MCF 10A (cell line): ENCODE data around the gene ZNF91. TPM values are rescaled to one million over a fixed set of nuclear protein-coding genes. Genes with fewer than 3 reads are reported as not detected.

ENCODE experiments used
- Bru-seq: library from RNA; stranded (reverse); fragments of 400-500 nt; gene quantifications from one replicate; lab custom pipeline; 2021; lab: Mats Ljungman, UMichigan
- BruChase-seq, 2 experiments: library from RNA; stranded (reverse); fragments of 400-500 nt; gene quantifications; one replicate each; lab custom pipeline; 2021; lab: Mats Ljungman, UMichigan
- BruUV-seq: library from RNA; stranded (reverse); fragments of 400-500 nt; replicated peaks from 2 replicates; lab custom pipeline; 2021; lab: Mats Ljungman, UMichigan
- CTCF ChIA-PET: fragments of 300-600 bp; sonication (Branson Sonifier 250); formaldehyde crosslinking; extraction: SDS; loops from one replicate; lab custom pipeline; 2021; ENCODE audit warnings: antibody characterized with exemption, inconsistent platforms; lab: Yijun Ruan, JAX
- POLR2A ChIA-PET: fragments of 300-600, 350-650 bp; sonication (Branson Sonifier 250); formaldehyde crosslinking; extraction: SDS; loops from one replicate; lab custom pipeline; 2020; ENCODE audit warnings: antibody characterized with exemption, inconsistent platforms; lab: Yijun Ruan, JAX
- DNase-seq: peaks from one replicate; pipeline ENCODE4 v3.0.0-alpha.2; 2018; ENCODE audit not compliant: unreplicated experiment
- H3K27ac Mint-ChIP-seq: one replicate; pipeline ENCODE4 v1.8.0; 2022; ENCODE audit warnings: mild to moderate bottlenecking, low read depth, mixed read lengths; ENCODE audit not compliant: unreplicated experiment
- H3K27me3 Mint-ChIP-seq: one replicate; pipeline ENCODE4 v1.8.0; 2022; ENCODE audit warnings: mixed read lengths; ENCODE audit not compliant: insufficient read depth, unreplicated experiment
- H3K36me3 Mint-ChIP-seq: one replicate; pipeline ENCODE4 v1.8.0; 2022; ENCODE audit warnings: mild to moderate bottlenecking, moderate library complexity, mixed read lengths; ENCODE audit not compliant: insufficient read depth, unreplicated experiment
- H3K4me1 Mint-ChIP-seq: one replicate; pipeline ENCODE4 v1.8.0; 2022; ENCODE audit warnings: mixed read lengths; ENCODE audit not compliant: insufficient read depth, unreplicated experiment
- H3K4me3 Mint-ChIP-seq: one replicate; pipeline ENCODE4 v1.8.0; 2022; ENCODE audit warnings: mild to moderate bottlenecking, moderate library complexity, mixed read lengths; ENCODE audit not compliant: unreplicated experiment
- H3K9me3 Mint-ChIP-seq: one replicate; pipeline ENCODE4 v1.8.0; 2022; ENCODE audit warnings: mixed read lengths; ENCODE audit not compliant: unreplicated experiment
- intact Hi-C: fragments of 100-400 bp; cut with micrococcal nuclease; formaldehyde crosslinking; loops from 2 replicates; pipeline ENCODE4 v1.14.1; 2022
- long read RNA-seq: library from polyadenylated mRNA; stranded (forward); transcript quantifications from one replicate; pipeline ENCODE4 v2.0.0, GENCODE V29; 2022
- total RNA-seq: library from RNA; stranded (reverse); gene quantifications from 2 replicates; pipeline ENCODE4 v1.2.3, GENCODE V29; 2022
- TF ChIP-seq, protein P1 (sequence below): fragments of 200-600 bp; IDR thresholded peaks from one replicate; pipeline ENCODE4 v1.8.0; 2022; ENCODE audit warnings: antibody characterized with exemption, mild to moderate bottlenecking; ENCODE audit not compliant: unreplicated experiment

Gene ZNF91
- total RNA-seq = 15.8 and 23.4 TPM in 2 replicates
- percentile 92 among the genes with signal in this experiment for Bru-seq, nascent RNA
- BruChase-seq, experiment 1, labeled RNA remaining after a 6-hour chase = percentile 88 among the genes with signal in this experiment
- percentile 95 among the genes with signal in this experiment for BruChase-seq, experiment 2, labeled RNA remaining after a 2-hour chase
- long read RNA-seq, full-length matches to known transcripts = 3 of 7 reads
- long read RNA-seq, partial matches to known transcripts = 1 of 7 reads
- long read RNA-seq, other reads (novel, unspliced or antisense) = 3 of 7 reads

- TF ChIP-seq, protein P1, sequence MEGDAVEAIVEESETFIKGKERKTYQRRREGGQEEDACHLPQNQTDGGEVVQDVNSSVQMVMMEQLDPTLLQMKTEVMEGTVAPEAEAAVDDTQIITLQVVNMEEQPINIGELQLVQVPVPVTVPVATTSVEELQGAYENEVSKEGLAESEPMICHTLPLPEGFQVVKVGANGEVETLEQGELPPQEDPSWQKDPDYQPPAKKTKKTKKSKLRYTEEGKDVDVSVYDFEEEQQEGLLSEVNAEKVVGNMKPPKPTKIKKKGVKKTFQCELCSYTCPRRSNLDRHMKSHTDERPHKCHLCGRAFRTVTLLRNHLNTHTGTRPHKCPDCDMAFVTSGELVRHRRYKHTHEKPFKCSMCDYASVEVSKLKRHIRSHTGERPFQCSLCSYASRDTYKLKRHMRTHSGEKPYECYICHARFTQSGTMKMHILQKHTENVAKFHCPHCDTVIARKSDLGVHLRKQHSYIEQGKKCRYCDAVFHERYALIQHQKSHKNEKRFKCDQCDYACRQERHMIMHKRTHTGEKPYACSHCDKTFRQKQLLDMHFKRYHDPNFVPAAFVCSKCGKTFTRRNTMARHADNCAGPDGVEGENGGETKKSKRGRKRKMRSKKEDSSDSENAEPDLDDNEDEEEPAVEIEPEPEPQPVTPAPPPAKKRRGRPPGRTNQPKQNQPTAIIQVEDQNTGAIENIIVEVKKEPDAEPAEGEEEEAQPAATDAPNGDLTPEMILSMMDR = no peak
- no peaks in the 10 kb centered on the region for H3K27me3 Mint-ChIP-seq
- DNase-seq = peak; percentile 99
- H3K4me1 Mint-ChIP-seq = peaks cover 7% of the 10 kb centered on the region
- TSS peak; percentile 49 for BruUV-seq
- H3K36me3 Mint-ChIP-seq = peaks cover 36% of the 10 kb centered on the region
- H3K9me3 Mint-ChIP-seq = peaks cover 18% of the 10 kb centered on the region
- ChIA-PET CTCF (interaction anchor here (0.5 to 1.2 kb wide), 2 partner anchors 152 to 300 kb away, joined by 3 read pairs; no protein-coding TSS in a partner anchor), POLR2A (interaction anchor here (0.6 to 2.8 kb wide), 17 partner anchors 9 to 1889 kb away, joined by 3 to 24 read pairs (median 4); partner anchors contain the start of gene ZNF675)
- peak within 1 kb of the TSS; percentile 93 for H3K4me3 Mint-ChIP-seq
- H3K27ac Mint-ChIP-seq = peak within 1 kb of the TSS; percentile 98
- intact Hi-C loops = loop anchor here (2.0 to 10.0 kb wide), 3 partner anchors 120 to 292 kb away; partner anchors contain the start of genes ZNF675 and ZNF724
Observed at GRCh38 chr19:23395041-23395721, at the start of gene ZNF91. Gene ZNF91 (minus strand): TSS chr19:23395471. CDS start chr19:23395354, 117 bp downstream.

DNA sequence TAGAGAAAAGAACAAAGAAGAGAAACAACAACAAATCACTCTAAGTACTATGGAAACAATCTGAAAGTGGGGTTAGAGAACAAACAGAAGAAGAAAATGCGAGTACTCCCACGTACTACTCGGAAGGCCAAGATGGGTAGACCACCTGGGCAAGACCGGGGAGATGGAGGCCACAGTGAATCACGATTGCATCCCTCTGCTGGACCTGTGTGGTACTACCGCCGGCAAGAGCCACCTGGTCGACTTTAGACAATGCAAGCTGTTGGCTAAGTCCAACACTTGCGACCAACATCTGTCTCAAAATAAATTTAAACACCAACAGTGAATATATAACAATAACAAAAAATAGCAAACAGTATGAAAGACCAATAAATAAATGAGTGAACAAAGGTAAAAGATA, 45.5 kb upstream of the ZNF91 start:
- H3K9me3 Mint-ChIP-seq = peaks cover 54% of the 10 kb centered on the region
- no TSS peak for BruUV-seq
- no peaks in the 10 kb centered on the region for H3K36me3 Mint-ChIP-seq
- no peak overlapping the region for H3K27ac Mint-ChIP-seq
- intact Hi-C loops = no loop called here
- CTCF ChIA-PET = interaction anchor here (0.7 to 1.3 kb wide), 3 partner anchors 9 to 162 kb away, joined by 3 to 7 read pairs (median 4); no protein-coding TSS in a partner anchor
- no peak overlapping the region for H3K4me3 Mint-ChIP-seq
- POLR2A ChIA-PET = no interaction called here
- H3K27me3 Mint-ChIP-seq = no peaks in the 10 kb centered on the region
- DNase-seq = no peak
- TF ChIP-seq, protein P1 = peak; percentile 21
- no peaks in the 10 kb centered on the region for H3K4me1 Mint-ChIP-seq

GRCh38 chr19:23440207-23440606, 44.9 kb upstream of the ZNF91 start:
- H3K27me3 Mint-ChIP-seq = no peaks in the 10 kb centered on the region
- H3K4me1 Mint-ChIP-seq = no peaks in the 10 kb centered on the region
- CTCF ChIA-PET = interaction anchor here (0.7 to 1.3 kb wide), 3 partner anchors 10 to 162 kb away, joined by 3 to 7 read pairs (median 4); no protein-coding TSS in a partner anchor
- no peaks in the 10 kb centered on the region for H3K36me3 Mint-ChIP-seq
- POLR2A ChIA-PET = no interaction called here
- no peak overlapping the region for H3K27ac Mint-ChIP-seq
- no TSS peak for BruUV-seq
- intact Hi-C loops = no loop called here
- no peak for DNase-seq
- peaks cover 54% of the 10 kb centered on the region for H3K9me3 Mint-ChIP-seq
- TF ChIP-seq, protein P1 = peak; percentile 26
- H3K4me3 Mint-ChIP-seq = no peak overlapping the region

GRCh38 chr19:23439623-23440022, 44.4 kb upstream of the ZNF91 start:
- TF ChIP-seq, protein P1 = peak; percentile 23
- BruUV-seq = no TSS peak
- CTCF ChIA-PET = interaction anchor here (0.6 to 1.3 kb wide), 2 partner anchors 161 to 425 kb away, joined by 3 read pairs; no protein-coding TSS in a partner anchor
- H3K36me3 Mint-ChIP-seq = no peaks in the 10 kb centered on the region
- H3K27ac Mint-ChIP-seq = no peak overlapping the region
- H3K27me3 Mint-ChIP-seq = no peaks in the 10 kb centered on the region
- intact Hi-C loops = no loop called here
- no peaks in the 10 kb centered on the region for H3K4me1 Mint-ChIP-seq
- no peak overlapping the region for H3K4me3 Mint-ChIP-seq
- POLR2A ChIA-PET = interaction anchor here (0.7 kb wide), 1 partner anchor 720 kb away, joined by 3 read pairs; no protein-coding TSS in a partner anchor
- peaks cover 53% of the 10 kb centered on the region for H3K9me3 Mint-ChIP-seq
- no peak for DNase-seq
